Endodermal cell (in vitro differentiated cells): ENCODE results near the gene NAV2. TPM values are rescaled to one million over a fixed set of nuclear protein-coding genes. Genes with fewer than 3 reads are reported as not detected.

Source experiments
- DNase-seq: peaks from one replicate; pipeline ENCODE4 v3.0.0-alpha.2; 2017
- H3K27ac ChIP-seq: 2 replicates; pipeline ENCODE4 v1.5.1; 2013; ENCODE audit warnings: mild to moderate bottlenecking, low read depth, low read length, moderate library complexity
- H3K27me3 ChIP-seq: 2 replicates; pipeline ENCODE4 v1.6.1; 2013; ENCODE audit warnings: mild to moderate bottlenecking, low read length, moderate library complexity; ENCODE audit not compliant: insufficient read depth, control insufficient read depth, poor library complexity, severe bottlenecking
- H3K36me3 ChIP-seq: 2 replicates; pipeline ENCODE4 v1.7.0; 2013; ENCODE audit warnings: mild to moderate bottlenecking, low read length, moderate library complexity; ENCODE audit not compliant: control insufficient read depth, insufficient read depth
- H3K4me1 ChIP-seq: one replicate; pipeline ENCODE4 v1.7.0; 2013; ENCODE audit warnings: low read length; ENCODE audit not compliant: control insufficient read depth, insufficient read depth
- H3K4me3 ChIP-seq: 2 replicates; pipeline ENCODE4 v1.5.1; 2013; ENCODE audit warnings: mild to moderate bottlenecking, low read length, moderate library complexity
- H3K9ac ChIP-seq: 2 replicates; pipeline ENCODE4 v1.6.1; 2013; ENCODE audit warnings: mild to moderate bottlenecking, low read length, moderate library complexity; ENCODE audit not compliant: poor library complexity, severe bottlenecking; ENCODE audit errors: extremely low read depth
- H3K9me3 ChIP-seq: 2 replicates; pipeline ENCODE4 v1.6.1; 2013; ENCODE audit warnings: mild to moderate bottlenecking, low read length, moderate library complexity; ENCODE audit not compliant: control insufficient read depth
- H3K27ac Mint-ChIP-seq: 2 replicates; pipeline ENCODE4 v1.8.0; 2020; ENCODE audit warnings: mixed read lengths
- H3K27me3 Mint-ChIP-seq: 2 replicates; pipeline ENCODE4 v1.8.0; 2021; ENCODE audit warnings: mild to moderate bottlenecking, mixed read lengths; ENCODE audit not compliant: insufficient read depth
- H3K36me3 Mint-ChIP-seq: 2 replicates; pipeline ENCODE4 v1.8.0; 2020; ENCODE audit warnings: low read depth, mixed read lengths
- H3K4me1 Mint-ChIP-seq: 2 replicates; pipeline ENCODE4 v1.8.0; 2020; ENCODE audit warnings: mixed read lengths
- H3K4me3 Mint-ChIP-seq: 2 replicates; pipeline ENCODE4 v1.8.0; 2020; ENCODE audit warnings: mild to moderate bottlenecking, moderate library complexity, mixed read lengths
- H3K9me3 Mint-ChIP-seq: 2 replicates; pipeline ENCODE4 v1.8.0; 2020; ENCODE audit warnings: mild to moderate bottlenecking, mixed read lengths
- CTCF ChIP-seq: fragments of 200-600 bp; sonication (generic); conservative IDR thresholded peaks from 2 replicates; pipeline ENCODE4 v1.5.0; 2021; ENCODE audit warnings: antibody characterized with exemption, mild to moderate bottlenecking
- WGBS, 2 experiments: methylation state at CpG; one replicate each; pipeline versions ENCODE4 v1.1.5 to v1.1.7; 2013; ENCODE audit warnings: missing lambda C conversion rate in 2 of 2, mixed read lengths in 1 of 2; ENCODE audit not compliant: insufficient coverage in 1 of 2, insufficient read length in 1 of 2; 5-methylcytosine and 5-hydroxymethylcytosine counted together
- total RNA-seq, 2 donors: library from RNA; stranded (reverse); fragmentation: NEBNext Ultra II Directional in 1 of 2; extraction: Animal tissue kit (Norgen Biotek cat#: 25700) in 1 of 2; gene quantifications; 2 replicates in 1 of 2; 3 replicates in 1 of 2; pipeline ENCODE4 v1.2.1, GENCODE V29; 2021

Gene NAV2
- total RNA-seq, 2 donors from 2014 or later = 37.1 to 42.4 TPM

DNA sequence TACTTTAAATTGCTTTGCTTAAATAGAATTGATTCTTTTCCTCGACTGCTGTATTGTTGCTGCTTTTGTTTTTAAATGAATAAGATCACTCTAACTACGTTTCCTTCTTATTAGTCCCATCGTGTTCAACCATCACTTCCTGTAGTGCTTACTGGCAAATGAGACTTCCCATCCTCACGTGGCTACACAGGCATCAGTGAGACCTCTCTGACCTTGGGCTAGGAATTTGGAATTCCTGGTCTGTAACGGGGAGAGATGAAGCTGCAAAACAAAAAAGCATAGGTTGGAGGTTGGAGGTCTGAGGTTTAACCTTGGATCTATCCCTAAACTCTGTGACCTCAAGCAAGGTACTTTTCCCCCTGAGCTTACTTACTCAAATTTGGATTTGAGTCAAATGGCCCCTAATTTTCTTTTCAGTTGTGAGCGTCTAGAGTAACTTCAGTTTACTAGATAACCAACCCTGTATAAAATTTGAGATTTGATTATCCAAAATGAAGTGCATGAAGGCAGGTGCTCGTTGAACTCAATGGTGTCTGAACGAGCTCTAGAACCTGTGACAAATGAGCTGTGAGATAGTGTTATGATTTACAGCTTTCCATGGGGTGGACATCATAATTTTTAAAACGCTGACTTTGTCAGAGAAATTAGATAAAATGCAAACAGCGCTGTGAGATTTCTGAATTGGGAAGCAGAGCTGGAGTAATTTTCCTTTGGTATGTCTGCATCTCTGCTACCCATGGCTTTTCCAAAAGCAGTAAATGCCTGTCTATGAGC is 296.4 kb downstream of the NAV2 start:
- TF ChIP-seq CTCF = no peak
- no peak for DNase-seq
- Mint-ChIP-seq H3K4me3 (no peak overlapping the region), H3K27ac (no peak overlapping the region), H3K36me3 (no peaks in the 10 kb centered on the region), H3K27me3 (no peaks in the 10 kb centered on the region), H3K9me3 (no peaks in the 10 kb centered on the region), H3K4me1 (peaks cover 18% of the 10 kb centered on the region)
- H3K4me1 ChIP-seq = peaks cover 5% of the 10 kb centered on the region
- H3K27ac ChIP-seq = no peak overlapping the region
- H3K9me3 ChIP-seq = no peaks in the 10 kb centered on the region
- no peaks in the 10 kb centered on the region for H3K36me3 ChIP-seq
- H3K9ac ChIP-seq = no peak overlapping the region
- WGBS, 2 experiments = 88 to 90% methylated on average over 8 to 10 of the region's 10 CpGs
- H3K4me3 ChIP-seq = no peak overlapping the region
- no peaks in the 10 kb centered on the region for H3K27me3 ChIP-seq

DNA sequence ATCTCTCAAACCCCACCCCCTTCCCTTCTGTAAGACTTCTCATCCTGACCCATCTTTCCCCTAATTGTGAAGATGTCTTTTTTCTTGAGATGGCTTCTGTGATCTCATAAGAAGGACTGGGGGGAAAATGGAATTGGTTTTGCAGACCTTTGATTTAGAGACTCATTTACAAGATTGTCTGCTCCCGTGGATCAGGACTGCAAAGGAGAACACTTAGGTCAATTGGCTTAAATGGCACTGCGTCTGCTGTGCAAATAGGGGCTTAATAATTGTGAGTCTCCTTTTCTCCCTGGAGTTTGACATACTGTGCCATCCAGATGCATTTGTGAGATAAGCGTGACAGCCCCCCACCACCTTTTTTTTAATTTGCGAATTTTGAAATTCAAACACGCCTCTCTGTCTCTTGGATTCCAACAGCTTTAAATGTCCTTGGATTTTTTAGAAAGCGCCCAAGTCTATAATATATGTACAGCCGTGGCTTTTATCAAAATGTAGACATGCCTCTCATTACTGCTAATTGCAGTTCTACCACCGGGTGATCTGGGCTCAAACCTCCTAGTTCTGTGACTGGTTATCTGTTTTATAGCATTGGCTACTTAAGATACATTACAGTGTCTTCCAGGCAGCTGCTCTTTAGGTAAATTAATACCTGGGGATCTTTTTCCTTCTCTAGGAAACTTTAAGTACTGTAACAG is 297.7 kb downstream of the NAV2 start:
- TF ChIP-seq CTCF = no peak
- Histone ChIP-seq H3K9ac (no peak overlapping the region), H3K36me3 (no peaks in the 10 kb centered on the region), H3K4me1 (no peaks in the 10 kb centered on the region), H3K4me3 (no peak overlapping the region), H3K27me3 (no peaks in the 10 kb centered on the region), H3K9me3 (no peaks in the 10 kb centered on the region), H3K27ac (no peak overlapping the region)
- Mint-ChIP-seq H3K27ac (no peak overlapping the region), H3K4me3 (no peak overlapping the region), H3K36me3 (no peaks in the 10 kb centered on the region), H3K9me3 (no peaks in the 10 kb centered on the region), H3K4me1 (peaks cover 10% of the 10 kb centered on the region), H3K27me3 (no peaks in the 10 kb centered on the region)
- no peak for DNase-seq
- WGBS, 2 experiments = 77 to 80% methylated on average over 5 to 8 of the region's 8 CpGs

- H3K36me3 Mint-ChIP-seq = no peaks in the 10 kb centered on the region
- DNase-seq = no peak
- no peaks in the 10 kb centered on the region for H3K27me3 Mint-ChIP-seq
- Histone ChIP-seq H3K9me3 (no peaks in the 10 kb centered on the region), H3K36me3 (no peaks in the 10 kb centered on the region), H3K4me3 (no peak overlapping the region), H3K27ac (no peak overlapping the region), H3K9ac (no peak overlapping the region), H3K27me3 (no peaks in the 10 kb centered on the region), H3K4me1 (no peaks in the 10 kb centered on the region)
- no peaks in the 10 kb centered on the region for H3K9me3 Mint-ChIP-seq
- TF ChIP-seq CTCF = no peak
- H3K27ac Mint-ChIP-seq = no peak overlapping the region
- no peak overlapping the region for H3K4me3 Mint-ChIP-seq
- H3K4me1 Mint-ChIP-seq = peaks cover 10% of the 10 kb centered on the region
- WGBS, 2 experiments = 50 to 73% methylated on average over 3 of the region's 3 CpGs
Measured at GRCh38 chr11:20010851-20011225, 298.2 kb downstream of the NAV2 start.
